Ishikawa (cell line): ENCODE results near the gene YPEL2.

Experiments used
- CEBPB ChIP-seq: IDR thresholded peaks from 2 replicates; pipeline ENCODE4 v1.6.1; 2012
- EP300 ChIP-seq: IDR thresholded peaks from 2 replicates; pipeline ENCODE4 v1.6.1; 2012; ENCODE audit warnings: borderline replicate concordance
- MAX ChIP-seq: IDR thresholded peaks from 2 replicates; pipeline ENCODE4 v1.6.1; 2012
- NFIC ChIP-seq: IDR thresholded peaks from 2 replicates; pipeline ENCODE4 v1.6.1; 2012
- RAD21 ChIP-seq: IDR thresholded peaks from 2 replicates; pipeline ENCODE4 v1.6.1; 2012; ENCODE audit warnings: low read depth
- REST ChIP-seq: IDR thresholded peaks from 2 replicates; pipeline ENCODE4 v1.6.1; 2012; ENCODE audit warnings: low read depth, mild to moderate bottlenecking
- TAF1 ChIP-seq: IDR thresholded peaks from 2 replicates; pipeline ENCODE4 v1.6.1; 2012; ENCODE audit warnings: low read depth, mild to moderate bottlenecking
- TEAD4 ChIP-seq: IDR thresholded peaks from 2 replicates; pipeline ENCODE4 v1.6.1; 2012

GRCh38 chr17:59437791-59438281 is 106.4 kb downstream of the YPEL2 start:
- TF ChIP-seq RAD21 (no peak), NFIC (no peak), MAX (no peak), TEAD4 (no peak), TAF1 (no peak), CEBPB (no peak), REST (no peak), EP300 (no peak)
